RCC 7860 (cell line): ENCODE data around the gene EXO1.
"Not testable (repeated sequence)": the region's sequence is repeated elsewhere in the genome, so short reads cannot be mapped to it uniquely, and the experiment has no call there.

Experiments used
- DNase-seq: peaks from one replicate; pipeline ENCODE4 v3.0.0-alpha.2; 2015; ENCODE audit warnings: low spot score
- FAIRE-seq: peaks from 2 replicates; lab custom pipeline; 2012; peaks lifted over from hg19 to GRCh38; lab: Jason Lieb, UNC

Gene EXO1

GRCh38 chr1:241847796-241848685, at the start of gene EXO1:
Gene EXO1, plus strand, starts transcription at chr1:241848204. Its CDS starts 2,222 bp downstream, at chr1:241850426.
- DNase-seq (peak; percentile 81), FAIRE-seq (peak; percentile 46)

- FAIRE-seq (no peak), DNase-seq (no peak)
Observed at GRCh38 chr1:241799416-241799815, 48.6 kb upstream of the EXO1 start.

GRCh38 chr1:241800640-241801039, 47.4 kb upstream of the EXO1 start:
- DNase-seq (no peak), FAIRE-seq (no peak)

- FAIRE-seq (no peak), DNase-seq (no peak)
Observed at GRCh38 chr1:241802863-241803262, 45.1 kb upstream of the EXO1 start.

- not testable (repeated sequence) for DNase-seq
Observed at GRCh38 chr1:241804706-241805105, 43.3 kb upstream of the EXO1 start.

GRCh38 chr1:241808265-241808664, 39.7 kb upstream of the EXO1 start:
- FAIRE-seq, result no peak
- DNase-seq, result no peak

More at GRCh38 chr1:241804706-241805105, 43.3 kb upstream of the EXO1 start:
- FAIRE-seq, result not testable (repeated sequence)

- no peak for FAIRE-seq
- DNase-seq, result no peak
Observed at GRCh38 chr1:241810769-241811405, 37.1 kb upstream of the EXO1 start.

- FAIRE-seq, result no peak
- DNase-seq, result no peak
Observed at GRCh38 chr1:241813768-241814320, 34.2 kb upstream of the EXO1 start.

GRCh38 chr1:241816008-241816407, 32.0 kb upstream of the EXO1 start:
- FAIRE-seq (no peak), DNase-seq (no peak)

- DNase-seq (no peak), FAIRE-seq (no peak)
Observed at GRCh38 chr1:241817331-241817792, 30.6 kb upstream of the EXO1 start.

- DNase-seq, result no peak
- FAIRE-seq, result no peak
Observed at GRCh38 chr1:241817956-241818612, 29.9 kb upstream of the EXO1 start.

GRCh38 chr1:241819340-241819866, 28.6 kb upstream of the EXO1 start:
- no peak for FAIRE-seq

GRCh38 chr1:241821363-241821762, 26.6 kb upstream of the EXO1 start:
- FAIRE-seq (no peak), DNase-seq (no peak)

More at GRCh38 chr1:241819340-241819866, 28.6 kb upstream of the EXO1 start:
- DNase-seq, result no peak

GRCh38 chr1:241822846-241823245, 25.2 kb upstream of the EXO1 start:
- no peak for DNase-seq
- no peak for FAIRE-seq

GRCh38 chr1:241823925-241824324, 24.1 kb upstream of the EXO1 start:
- DNase-seq (no peak), FAIRE-seq (no peak)

- DNase-seq, result no peak
- FAIRE-seq, result no peak
Observed at GRCh38 chr1:241825581-241825980, 22.4 kb upstream of the EXO1 start.

GRCh38 chr1:241826613-241827012, 21.4 kb upstream of the EXO1 start:
- not testable (repeated sequence) for DNase-seq, FAIRE-seq

GRCh38 chr1:241827264-241827663, 20.7 kb upstream of the EXO1 start:
- DNase-seq (no peak), FAIRE-seq (no peak)

- no peak for DNase-seq
- FAIRE-seq, result no peak
Observed at GRCh38 chr1:241828463-241829021, 19.5 kb upstream of the EXO1 start.

GRCh38 chr1:241829468-241829867, 18.5 kb upstream of the EXO1 start:
- FAIRE-seq (peak; percentile 17), DNase-seq (no peak)
